Ammon's horn (tissue), 1 donor: Measurements from ENCODE around the gene GBP1.

Experiments
- DNase-seq: peaks from one replicate; pipeline ENCODE4 v3.0.0-alpha.2; 2016; ENCODE audit warnings: low spot score

GBP1 gene

GRCh38 chr1:89008511-89008910 lies 56.5 kb downstream of the GBP1 start:
- no peak for DNase-seq

DNA sequence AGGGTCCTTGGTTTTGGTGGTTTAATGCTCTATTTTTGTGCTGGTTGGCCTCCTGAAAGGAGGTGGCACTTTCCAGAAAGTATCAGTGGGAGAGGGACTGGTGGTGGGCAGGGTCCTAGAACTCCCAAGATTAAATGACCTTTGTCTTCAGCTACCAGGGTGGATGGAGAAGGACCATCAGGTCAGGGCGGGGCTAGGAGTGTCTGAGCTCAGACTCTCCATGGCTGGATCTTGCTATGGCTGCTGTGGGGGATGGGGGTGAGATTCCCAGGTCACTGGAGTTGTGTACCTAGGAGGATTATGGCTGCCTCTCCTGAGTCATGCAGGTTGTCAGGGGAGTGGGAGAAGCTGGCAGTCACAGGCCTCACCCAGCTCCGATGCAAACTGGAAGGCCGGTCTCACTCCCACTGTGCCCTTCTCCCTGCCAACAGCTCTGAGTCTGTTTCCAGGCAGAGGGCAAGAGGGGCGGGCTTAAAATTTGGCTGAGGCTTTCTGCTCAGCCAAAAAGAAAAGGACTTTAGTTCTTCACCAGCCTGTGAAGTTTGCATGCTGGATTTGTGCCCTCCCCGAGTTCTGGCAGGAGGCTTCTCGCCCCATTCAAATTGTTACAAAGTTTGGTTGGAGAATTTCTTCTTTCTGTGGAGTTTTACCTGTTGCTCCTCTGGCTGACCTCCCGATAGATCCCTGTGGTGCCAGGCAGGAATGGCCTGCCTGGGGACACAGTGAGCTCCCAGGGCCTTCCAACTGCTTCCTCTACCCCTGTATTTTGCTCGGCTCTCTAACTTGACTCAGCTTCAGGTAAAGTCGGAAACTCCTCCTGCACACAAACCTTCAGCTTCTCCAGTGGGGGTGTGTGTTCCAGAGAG lies 59.5 kb downstream of the GBP1 start:
- DNase-seq, result peak; percentile 57
